ENCODE measurements around the gene DNASE2. TPM values are rescaled to one million over a fixed set of nuclear protein-coding genes. Genes with fewer than 3 reads are reported as not detected.
A peak's percentile ranks its signal among the peaks of the same experiment; 100 is the strongest.

Gene DNASE2
- total RNA-seq, 1 experiment from 2014 or later = 23.8 TPM

DNA sequence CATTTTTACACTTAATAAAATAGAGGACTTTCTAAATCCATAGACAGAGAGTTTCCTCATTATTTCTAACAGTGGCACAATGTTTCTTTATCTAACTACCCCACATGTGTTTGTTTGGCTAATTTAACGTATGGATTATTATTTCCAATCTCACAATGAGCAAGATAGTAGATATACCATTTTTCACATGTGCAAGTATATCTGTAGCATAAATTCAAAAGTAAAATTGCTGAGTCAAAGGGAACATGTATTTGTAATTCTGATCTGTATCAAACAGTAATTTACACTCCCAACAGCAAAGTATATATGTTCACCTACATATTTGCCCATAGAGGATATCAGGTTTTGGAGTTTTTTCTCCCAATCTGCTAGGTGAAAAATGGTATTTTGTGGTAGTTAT lies 24.6 kb downstream of the DNASE2 start:
- Histone ChIP-seq H3K14ac (ENCODE audit: insufficient read depth, low read length) (no peak overlapping the region), H3K4ac (ENCODE audit: low read depth, low read length) (no peak overlapping the region), H3K4me2 (ENCODE audit: insufficient read depth, insufficient read length, low read length) (no peak overlapping the region), H2BK15ac (ENCODE audit: low read depth, low read length) (no peak overlapping the region), H2AFZ (ENCODE audit: low read length) (no peak overlapping the region), H3K9ac (ENCODE audit: extremely low read depth, insufficient read length, low read length) (no peak overlapping the region), H2BK120ac (ENCODE audit: low read depth, low read length, poor library complexity, severe bottlenecking) (no peak overlapping the region), H3K79me1 (ENCODE audit: insufficient read depth, low read depth, low read length, poor library complexity, severe bottlenecking) (no peaks in the 10 kb centered on the region), H2AK5ac (ENCODE audit: insufficient read length, low read length) (no peak overlapping the region), H3K18ac (ENCODE audit: insufficient read length, low read depth, low read length) (no peak overlapping the region), H3K4me1 (ENCODE audit: insufficient read depth, low read length) (no peaks in the 10 kb centered on the region), H4K91ac (ENCODE audit: insufficient read length, low read depth, low read length) (no peak overlapping the region), H2BK20ac (ENCODE audit: low read depth, low read length, poor library complexity, severe bottlenecking) (no peak overlapping the region), H3K27ac (ENCODE audit: insufficient read length, low read depth, low read length) (no peak overlapping the region), H3K27me3 (ENCODE audit: insufficient read depth, low read length) (no peaks in the 10 kb centered on the region), H4K20me1 (ENCODE audit: control insufficient read depth, insufficient read depth, insufficient read length) (no peaks in the 10 kb centered on the region), H4K5ac (ENCODE audit: insufficient read length, low read depth, low read length) (no peak overlapping the region), H3K23me2 (ENCODE audit: insufficient read length, low read depth, low read length, poor library complexity, severe bottlenecking) (no peaks in the 10 kb centered on the region), H3T11ph (ENCODE audit: low read length) (no peak overlapping the region), H2BK5ac (ENCODE audit: insufficient read length, low read length) (no peak overlapping the region), H3K79me2 (ENCODE audit: insufficient read depth, low read length) (no peaks in the 10 kb centered on the region), H3K23ac (ENCODE audit: insufficient read length, low read depth, low read length) (no peak overlapping the region), H4K8ac (replicated peaks; ENCODE audit: insufficient read length, low read depth, low read length) (no peak overlapping the region), H3K9me3 (ENCODE audit: control insufficient read depth, low read depth, low read length) (no peaks in the 10 kb centered on the region), H3K56ac (ENCODE audit: insufficient read length, low read depth, low read length) (no peak overlapping the region), H2BK12ac (ENCODE audit: insufficient read length, low read depth, low read length) (no peak overlapping the region)
- Mint-ChIP-seq H3K4me1 (no peaks in the 10 kb centered on the region), H3K27ac (0 out of 7 replicates have a peak overlapping the region, but pooled peaks of 1 of the 3 experiments have one; percentile 44), H3K9me3 (no peaks in the 10 kb centered on the region; a peak in 1 of 5 replicates), H3K36me3 (ENCODE audit: insufficient read depth in 1 of 3, low read depth in 3 of 3) (peaks cover 19 to 41% (median 28%) of the 10 kb centered on the region in 3 experiments), H3K27me3 (ENCODE audit: low read depth) (no peaks in the 10 kb centered on the region), H3K4me3 (no peak overlapping the region)
- no CpG with 5 or more reads among the region's 1 CpG for WGBS (ENCODE audit: extremely low coverage, insufficient read length, low lambda C conversion rate)
- DNase-seq = no peak
- TF ChIP-seq, protein P1, sequence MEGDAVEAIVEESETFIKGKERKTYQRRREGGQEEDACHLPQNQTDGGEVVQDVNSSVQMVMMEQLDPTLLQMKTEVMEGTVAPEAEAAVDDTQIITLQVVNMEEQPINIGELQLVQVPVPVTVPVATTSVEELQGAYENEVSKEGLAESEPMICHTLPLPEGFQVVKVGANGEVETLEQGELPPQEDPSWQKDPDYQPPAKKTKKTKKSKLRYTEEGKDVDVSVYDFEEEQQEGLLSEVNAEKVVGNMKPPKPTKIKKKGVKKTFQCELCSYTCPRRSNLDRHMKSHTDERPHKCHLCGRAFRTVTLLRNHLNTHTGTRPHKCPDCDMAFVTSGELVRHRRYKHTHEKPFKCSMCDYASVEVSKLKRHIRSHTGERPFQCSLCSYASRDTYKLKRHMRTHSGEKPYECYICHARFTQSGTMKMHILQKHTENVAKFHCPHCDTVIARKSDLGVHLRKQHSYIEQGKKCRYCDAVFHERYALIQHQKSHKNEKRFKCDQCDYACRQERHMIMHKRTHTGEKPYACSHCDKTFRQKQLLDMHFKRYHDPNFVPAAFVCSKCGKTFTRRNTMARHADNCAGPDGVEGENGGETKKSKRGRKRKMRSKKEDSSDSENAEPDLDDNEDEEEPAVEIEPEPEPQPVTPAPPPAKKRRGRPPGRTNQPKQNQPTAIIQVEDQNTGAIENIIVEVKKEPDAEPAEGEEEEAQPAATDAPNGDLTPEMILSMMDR (conservative IDR thresholded peaks at IDR 0.05) = no peak

Data from H9 (cell line).